Measurements from ENCODE around the gene KPNB1. TPM values are rescaled to one million over a fixed set of nuclear protein-coding genes. Genes with fewer than 3 reads are reported as not detected.
A peak's percentile ranks its signal among the peaks of the same experiment; 100 is the strongest.

KPNB1 gene
- polyA plus RNA-seq, 1 donor (not counting 4 experiments of a cell fraction or from before 2014, with no cell fraction given) = 220 TPM

GRCh38 chr17:47622180-47622549 lies 27.6 kb upstream of the KPNB1 start:
- H3K4me3 ChIP-seq (ENCODE audit: control insufficient read depth in 2 of 3, extremely low read depth in 1 of 3, insufficient read depth in 2 of 3, low read depth in 1 of 3, low read length in 3 of 3) = peak overlapping the region in 2 of 3 experiments; percentile 32 to 36
- H3K4me1 ChIP-seq (ENCODE audit: control insufficient read depth, extremely low read depth, insufficient read depth, low read length) = peaks cover 29% of the 10 kb centered on the region
- H4K20me1 ChIP-seq (ENCODE audit: control insufficient read depth, extremely low read depth, insufficient read depth, low read length) = no peaks in the 10 kb centered on the region
- peak overlapping the region; percentile 22 for H3K9ac ChIP-seq (ENCODE audit: control insufficient read depth, extremely low read depth, insufficient read depth, low read length)
- H2AFZ ChIP-seq (ENCODE audit: control insufficient read depth, low read length) = no peak overlapping the region
- peaks cover 2% of the 10 kb centered on the region for H3K9me1 ChIP-seq (ENCODE audit: control insufficient read depth, extremely low read depth, insufficient read depth, low read length)
- FAIRE-seq = peak; percentile 13
- H3K36me3 ChIP-seq (ENCODE audit: control insufficient read depth in 2 of 2, extremely low read depth in 1 of 2, insufficient read depth in 2 of 2, low read length in 2 of 2) = peaks cover 14 to 26% of the 10 kb centered on the region in 2 experiments
- H3K4me2 ChIP-seq (ENCODE audit: control insufficient read depth, extremely low read depth, insufficient read depth, low read depth, low read length) = peak overlapping the region; percentile 81
- dilution Hi-C loops (cut with MboI; ENCODE audit: extremely low pct_ligation_motif_present, low sequenced_read_pairs) = no loop called here
- H3K27ac ChIP-seq (ENCODE audit: control insufficient read depth, insufficient read depth, low read length) = peak overlapping the region; percentile 53
- no peak for DNase-seq (ENCODE audit: low read depth, low spot score)
- H3K79me2 ChIP-seq (ENCODE audit: control insufficient read depth, insufficient read depth, low read length) = no peaks in the 10 kb centered on the region
- no peaks in the 10 kb centered on the region for H3K9me3 ChIP-seq (ENCODE audit: control insufficient read depth, low read depth, low read length)
- H3K27me3 ChIP-seq (ENCODE audit: control insufficient read depth, extremely low read depth, insufficient read depth, low read length) = no peaks in the 10 kb centered on the region
- TF ChIP-seq CTCF (optimal IDR thresholded peaks at IDR 0.05 in 1 of 3, IDR thresholded peaks at IDR 0.05 in 1 of 3, conservative IDR thresholded peaks at IDR 0.05 in 1 of 3; ENCODE audit: extremely low read depth in 1 of 3, insufficient read depth in 2 of 3, low read length in 3 of 3) = no peak
- TF ChIP-seq EZH2 (IDR thresholded peaks at IDR 0.05; ENCODE audit: low read length) = no peak

GRCh38 chr17:47624727-47625068 lies 25.0 kb upstream of the KPNB1 start:
- DNase-seq (ENCODE audit: low read depth, low spot score) (no peak), FAIRE-seq (no peak)
- H3K4me2 ChIP-seq (ENCODE audit: control insufficient read depth, extremely low read depth, insufficient read depth, low read depth, low read length) = no peak overlapping the region
- no peak overlapping the region for H3K27ac ChIP-seq (ENCODE audit: control insufficient read depth, insufficient read depth, low read length)
- H3K27me3 ChIP-seq (ENCODE audit: control insufficient read depth, extremely low read depth, insufficient read depth, low read length) = no peaks in the 10 kb centered on the region
- no peak overlapping the region for H3K4me3 ChIP-seq (ENCODE audit: control insufficient read depth in 2 of 3, extremely low read depth in 1 of 3, insufficient read depth in 2 of 3, low read depth in 1 of 3, low read length in 3 of 3)
- no peak overlapping the region for H2AFZ ChIP-seq (ENCODE audit: control insufficient read depth, low read length)
- no peaks in the 10 kb centered on the region for H4K20me1 ChIP-seq (ENCODE audit: control insufficient read depth, extremely low read depth, insufficient read depth, low read length)
- H3K79me2 ChIP-seq (ENCODE audit: control insufficient read depth, insufficient read depth, low read length) = no peaks in the 10 kb centered on the region
- peaks cover 29% of the 10 kb centered on the region for H3K4me1 ChIP-seq (ENCODE audit: control insufficient read depth, extremely low read depth, insufficient read depth, low read length)
- dilution Hi-C loops (cut with MboI; ENCODE audit: extremely low pct_ligation_motif_present, low sequenced_read_pairs) = no loop called here
- no peak overlapping the region for H3K9ac ChIP-seq (ENCODE audit: control insufficient read depth, extremely low read depth, insufficient read depth, low read length)
- peaks cover 3 to 23% of the 10 kb centered on the region in 2 experiments for H3K36me3 ChIP-seq (ENCODE audit: control insufficient read depth in 2 of 2, extremely low read depth in 1 of 2, insufficient read depth in 2 of 2, low read length in 2 of 2)
- peaks cover 2% of the 10 kb centered on the region for H3K9me1 ChIP-seq (ENCODE audit: control insufficient read depth, extremely low read depth, insufficient read depth, low read length)
- H3K9me3 ChIP-seq (ENCODE audit: control insufficient read depth, low read depth, low read length) = no peaks in the 10 kb centered on the region
- TF ChIP-seq CTCF (optimal IDR thresholded peaks at IDR 0.05 in 1 of 3, IDR thresholded peaks at IDR 0.05 in 1 of 3, conservative IDR thresholded peaks at IDR 0.05 in 1 of 3; ENCODE audit: extremely low read depth in 1 of 3, insufficient read depth in 2 of 3, low read length in 3 of 3) (no peak), EZH2 (IDR thresholded peaks at IDR 0.05; ENCODE audit: low read length) (no peak)

Measured in keratinocyte (primary cell).